SW480 (cell line): Measurements from ENCODE around the gene SSR2.

Experiments
- DNase-seq: peaks from one replicate; pipeline ENCODE4 v3.0.0-alpha.2; 2016; ENCODE audit warnings: low spot score

SSR2 gene

DNA sequence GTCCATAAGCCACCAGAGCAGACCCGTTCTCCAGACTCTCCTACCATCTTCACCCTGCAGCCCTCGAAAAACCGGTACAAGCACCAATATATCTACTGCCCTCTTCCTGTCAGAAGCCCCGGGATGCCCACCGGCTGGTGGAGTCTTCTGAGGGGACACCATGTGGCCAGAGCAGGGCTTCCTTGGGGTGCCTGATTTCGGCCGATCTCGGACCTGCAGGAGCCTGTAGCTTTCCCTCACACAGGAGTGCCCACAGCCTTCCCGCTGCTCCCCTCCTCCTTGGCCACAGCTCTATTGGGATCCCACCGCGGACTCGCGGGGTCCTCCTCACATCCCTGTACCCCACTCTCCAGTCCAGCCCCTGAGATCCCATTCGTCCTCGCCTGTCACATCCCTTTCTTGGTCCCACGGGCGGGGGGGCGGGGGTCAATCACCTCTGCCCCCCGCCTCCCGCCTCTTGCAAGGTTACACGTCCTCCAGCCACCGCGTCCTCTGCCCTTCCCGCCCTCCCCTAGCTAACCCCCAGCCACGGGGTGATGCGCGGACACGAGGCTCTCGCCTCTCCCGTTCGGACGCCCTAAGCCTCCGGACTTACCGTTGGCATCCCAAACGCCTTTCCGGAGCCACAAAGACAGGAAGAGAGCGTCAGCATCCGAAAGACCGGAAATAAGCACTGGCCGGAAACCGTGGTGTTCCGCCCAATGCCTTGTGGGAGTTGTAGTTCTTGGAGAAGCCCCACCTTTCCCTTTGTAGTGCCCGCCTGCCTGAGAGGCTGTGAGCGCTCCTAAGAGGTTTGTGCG is at the start of gene SSR2:
SSR2 (minus strand) TSS at position 659 of the 800 bp plus-strand sequence. CDS start 784 bp downstream, outside the sequence.
- peak; percentile 91 for DNase-seq

DNA sequence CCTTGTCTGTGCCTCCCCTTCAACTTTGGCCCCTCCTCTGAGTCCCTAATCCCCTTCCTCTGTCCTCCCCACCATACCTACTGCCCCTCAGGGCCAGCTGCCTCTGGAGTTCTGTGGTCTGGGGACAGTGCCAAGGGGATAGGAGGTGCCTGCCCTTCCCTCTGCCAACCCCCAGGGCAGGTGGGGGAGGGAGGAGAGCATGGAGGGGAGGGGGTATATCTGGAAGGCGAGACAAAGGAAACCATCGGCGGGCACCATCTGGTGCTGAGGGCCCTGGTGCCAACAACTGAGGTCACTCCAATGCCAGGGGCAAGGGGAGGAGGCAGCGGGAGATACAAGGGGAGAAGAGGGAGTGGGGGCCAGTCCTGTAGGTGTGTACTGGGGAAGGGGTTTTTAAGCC is 49.8 kb upstream of the SSR2 start:
- DNase-seq: no peak

DNA sequence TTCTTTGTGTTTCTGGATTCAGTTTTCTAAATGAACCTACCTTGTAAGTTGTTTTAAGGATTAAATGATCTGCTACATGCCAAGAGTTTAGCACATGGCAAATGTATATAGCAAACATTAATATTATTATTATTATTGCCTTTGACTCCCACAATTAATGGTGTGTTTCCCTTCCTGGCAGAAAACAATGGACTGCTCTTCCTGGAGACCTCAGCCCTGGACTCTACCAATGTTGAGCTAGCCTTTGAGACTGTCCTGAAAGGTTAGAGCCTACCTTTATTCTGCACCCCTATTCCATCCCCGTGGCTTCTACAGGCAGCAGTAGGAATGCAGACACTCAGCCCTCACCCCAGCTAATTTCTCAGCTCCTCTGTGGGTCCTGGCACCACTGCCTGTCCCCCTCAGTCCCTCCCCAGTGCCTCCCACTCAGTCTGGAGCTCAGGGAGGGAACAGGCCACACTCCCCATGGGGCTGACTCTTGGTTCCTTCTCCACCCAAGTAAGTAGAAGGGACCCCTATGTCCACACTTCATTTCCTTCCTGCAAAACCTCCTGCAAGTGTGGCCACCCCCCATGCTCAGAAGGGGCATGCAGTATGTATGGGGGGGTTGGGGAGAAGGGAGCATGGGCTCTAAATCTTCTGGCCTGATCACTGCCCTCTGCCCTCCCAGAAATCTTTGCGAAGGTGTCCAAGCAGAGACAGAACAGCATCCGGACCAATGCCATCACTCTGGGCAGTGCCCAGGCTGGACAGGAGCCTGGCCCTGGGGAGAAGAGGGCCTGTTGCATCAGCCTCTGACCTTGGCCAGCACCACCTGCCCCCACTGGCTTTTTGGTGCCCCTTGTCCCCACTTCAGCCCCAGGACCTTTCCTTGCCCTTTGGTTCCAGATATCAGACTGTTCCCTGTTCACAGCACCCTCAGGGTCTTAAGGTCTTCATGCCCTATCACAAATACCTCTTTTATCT is 49.0 kb upstream of the SSR2 start:
- DNase-seq: no peak

DNA sequence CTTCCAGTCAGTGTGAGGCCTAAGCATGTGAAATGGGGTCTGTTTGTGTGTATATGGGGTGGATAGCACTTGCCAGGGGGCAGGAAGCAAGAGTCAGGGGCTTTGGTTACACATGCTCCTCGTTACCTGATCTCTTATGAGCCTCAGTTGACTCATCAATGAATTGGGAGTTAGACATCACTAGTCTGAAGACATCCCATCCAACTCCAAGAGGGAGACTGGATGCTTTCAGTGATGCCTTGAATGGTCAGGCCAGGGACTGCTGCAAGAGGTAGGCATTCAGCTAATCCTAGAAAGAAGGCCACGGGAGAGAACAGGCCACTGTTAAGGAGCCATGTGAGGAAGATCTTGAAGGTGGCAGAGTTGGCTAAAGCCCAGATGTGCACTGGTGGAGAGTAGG is 46.5 kb upstream of the SSR2 start:
- DNase-seq: no peak

DNA sequence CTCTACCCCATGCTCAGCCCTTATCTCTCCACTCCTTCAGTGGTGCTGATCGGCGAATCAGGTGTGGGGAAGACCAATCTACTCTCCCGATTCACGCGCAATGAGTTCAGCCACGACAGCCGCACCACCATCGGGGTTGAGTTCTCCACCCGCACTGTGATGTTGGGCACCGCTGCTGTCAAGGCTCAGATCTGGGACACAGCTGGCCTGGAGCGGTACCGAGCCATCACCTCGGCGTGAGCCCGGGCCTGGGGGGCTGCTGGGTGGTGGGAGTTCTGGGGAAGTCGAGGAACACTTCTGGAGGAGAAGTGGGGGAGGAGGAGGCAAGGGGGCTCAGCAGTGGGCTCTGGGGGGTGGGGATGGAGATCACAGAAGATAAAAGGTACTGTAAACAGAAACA is 45.1 kb upstream of the SSR2 start:
- no peak for DNase-seq

DNA sequence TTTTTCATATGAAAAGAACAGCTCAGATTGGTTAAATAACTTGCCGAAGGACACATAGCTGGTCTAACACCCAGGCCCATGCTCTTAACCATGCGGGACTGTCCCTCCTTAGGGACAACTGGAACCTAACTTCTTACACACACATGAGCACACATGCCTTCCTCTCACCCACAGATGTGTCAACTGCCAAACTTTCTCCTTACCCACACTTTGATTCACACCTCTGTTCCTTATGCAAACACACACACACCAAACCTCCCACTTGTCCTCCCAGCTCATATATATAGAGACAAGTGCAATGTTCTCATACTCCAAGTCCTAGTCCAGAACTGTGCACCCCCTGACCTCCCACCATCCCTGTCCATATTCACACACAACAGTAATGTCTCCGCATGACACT is 44.5 kb upstream of the SSR2 start:
- DNase-seq: no peak

DNA sequence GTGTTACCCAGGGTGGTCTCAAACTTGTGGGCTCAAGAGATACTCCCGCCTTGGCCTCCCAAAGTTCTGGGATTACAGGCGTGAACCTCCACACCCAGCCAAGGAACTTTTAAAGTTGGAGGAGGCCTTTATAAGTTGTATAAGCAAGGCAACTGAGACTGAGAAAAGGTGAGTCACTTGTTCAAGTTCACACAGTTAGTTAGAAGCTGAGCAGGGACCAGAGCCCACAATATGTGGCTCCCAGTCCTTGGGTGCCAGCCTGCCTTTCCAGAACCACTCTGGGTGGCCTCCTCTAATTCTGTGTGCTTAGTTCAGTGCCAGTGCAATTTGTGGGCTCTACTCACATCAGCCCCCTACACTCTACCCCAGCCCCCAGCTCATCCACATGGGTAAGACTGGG is 43.9 kb upstream of the SSR2 start:
- no peak for DNase-seq

DNA sequence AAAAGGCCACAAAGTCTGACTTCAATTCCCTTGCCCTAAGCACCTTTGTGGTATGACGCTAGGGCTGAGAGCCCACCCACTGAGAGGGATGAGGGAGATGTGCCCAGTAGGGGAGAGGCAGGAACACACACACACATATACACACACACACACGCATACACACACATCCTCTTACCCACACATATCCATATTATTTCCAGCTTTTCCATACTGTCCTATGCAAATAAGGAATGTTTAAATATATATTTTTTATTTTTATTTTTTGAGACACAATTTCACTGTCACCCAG is 43.2 kb upstream of the SSR2 start:
- DNase-seq: no peak

DNA sequence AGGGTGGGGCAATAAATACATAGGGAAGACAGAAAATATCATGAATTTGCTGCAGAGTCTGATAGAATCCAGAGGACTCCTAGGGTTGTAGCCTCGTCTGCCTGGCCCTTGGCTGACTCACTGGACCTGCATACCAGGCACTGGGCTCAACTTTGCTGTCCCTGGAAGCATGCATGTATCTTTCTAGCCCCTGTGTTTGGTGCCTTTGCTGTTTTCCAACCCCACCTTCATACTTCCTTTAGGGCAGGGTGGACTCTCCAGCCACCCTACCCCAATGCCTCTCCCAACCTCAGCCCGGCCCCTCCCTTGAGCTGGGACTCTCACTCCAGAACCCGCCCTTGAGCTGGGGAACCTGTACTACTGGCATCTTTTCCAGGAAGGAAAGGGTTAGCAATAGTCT is 41.4 kb upstream of the SSR2 start:
- no peak for DNase-seq

DNA sequence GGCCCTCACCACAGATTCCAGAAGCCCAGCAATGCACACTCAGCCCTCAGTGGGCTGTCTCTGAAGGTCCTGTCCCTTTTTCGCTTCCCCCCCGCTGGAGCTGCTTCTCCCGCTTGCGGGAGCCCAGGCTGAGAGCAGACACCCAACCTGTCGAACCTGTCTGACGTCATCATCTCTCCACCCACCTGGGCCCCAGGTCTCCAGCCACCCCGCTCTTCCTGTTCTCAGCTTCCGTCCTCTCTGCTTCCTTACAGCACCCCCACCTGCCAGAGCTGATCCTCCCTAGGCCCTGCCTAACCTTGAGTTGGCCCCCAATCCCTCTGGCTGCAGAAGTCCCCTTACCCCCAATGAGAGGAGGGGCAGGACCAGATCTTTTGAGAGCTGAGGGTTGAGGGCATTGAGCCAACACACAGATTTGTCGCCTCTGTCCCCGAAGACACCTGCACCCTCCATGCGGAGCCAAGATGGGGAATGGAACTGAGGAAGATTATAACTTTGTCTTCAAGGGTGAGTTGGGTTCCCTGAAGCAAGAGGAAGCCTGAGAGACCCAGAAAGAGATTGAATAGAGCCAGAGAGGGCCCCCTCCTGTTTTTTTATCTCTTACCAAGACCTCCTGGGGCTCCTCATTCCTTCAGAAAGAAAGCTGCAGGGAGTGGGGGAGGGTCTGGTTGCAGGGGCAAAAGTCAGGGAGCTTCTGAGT is 40.3 kb upstream of the SSR2 start, which contains the start of gene RAB25:
RAB25 (plus strand) TSS at position 224 of the 700 bp plus-strand sequence; CDS start at position 465, 241 bp downstream.
- DNase-seq: no peak

DNA sequence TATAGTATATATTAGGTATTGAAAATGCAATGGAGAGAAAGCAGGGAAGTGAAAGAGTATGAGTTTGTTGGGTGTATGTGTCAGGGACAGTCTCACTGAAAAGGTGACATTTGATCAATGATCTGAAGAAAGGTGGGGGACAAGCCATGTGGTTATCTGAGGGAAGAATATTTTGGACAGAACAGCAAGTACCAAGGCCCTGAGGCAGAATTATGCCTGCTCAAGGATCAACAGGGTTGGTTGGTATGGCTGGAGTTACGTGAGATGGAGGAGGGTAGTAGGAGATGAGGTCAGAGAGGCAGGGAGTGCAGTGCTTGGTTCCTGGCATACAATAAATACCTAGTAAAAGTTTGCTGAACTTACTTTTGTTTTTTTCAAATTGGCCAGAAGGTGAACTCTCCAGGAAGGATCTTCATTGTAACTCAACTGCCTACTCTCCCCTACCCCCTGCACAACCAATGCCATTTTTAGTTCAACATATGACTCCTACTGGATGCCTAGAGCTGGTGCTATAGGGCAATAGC is 35.6 kb upstream of the SSR2 start:
- DNase-seq: no peak

DNA sequence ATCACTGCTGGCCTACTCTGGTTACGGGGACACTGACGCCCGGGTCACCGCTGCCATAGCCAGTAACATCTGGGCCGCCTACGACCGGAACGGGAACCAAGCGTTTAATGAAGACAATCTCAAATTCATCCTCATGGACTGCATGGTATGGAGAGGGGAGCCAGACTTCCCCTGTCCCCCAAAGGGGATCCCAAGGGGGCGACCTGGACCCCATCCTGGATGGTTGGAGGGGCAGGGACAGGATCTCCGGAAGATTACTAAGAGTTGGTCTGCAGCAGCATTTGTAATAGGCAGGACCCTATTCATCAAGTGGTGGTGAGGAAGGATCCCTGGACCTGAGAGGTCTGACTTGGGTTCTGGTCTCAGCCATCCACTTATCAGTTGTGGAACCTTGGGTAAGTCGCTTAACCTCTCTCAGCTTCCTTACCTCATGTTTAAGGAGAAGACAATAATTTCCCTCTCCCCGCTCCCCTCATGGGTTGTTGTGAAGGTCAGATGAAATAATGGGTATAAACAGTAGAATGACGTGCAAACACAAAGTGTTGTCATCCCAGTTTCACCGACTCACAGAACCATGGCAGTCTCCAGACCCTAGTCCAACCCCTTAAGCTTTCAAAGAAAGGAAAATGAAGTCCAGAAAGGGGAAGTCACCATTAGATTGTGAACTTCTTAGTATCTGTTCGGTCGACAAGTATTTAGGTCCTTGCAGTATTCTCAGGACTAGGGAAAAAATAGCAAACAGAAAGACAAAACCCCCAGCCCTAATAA is 34.7 kb upstream of the SSR2 start:
- DNase-seq: no peak

DNA sequence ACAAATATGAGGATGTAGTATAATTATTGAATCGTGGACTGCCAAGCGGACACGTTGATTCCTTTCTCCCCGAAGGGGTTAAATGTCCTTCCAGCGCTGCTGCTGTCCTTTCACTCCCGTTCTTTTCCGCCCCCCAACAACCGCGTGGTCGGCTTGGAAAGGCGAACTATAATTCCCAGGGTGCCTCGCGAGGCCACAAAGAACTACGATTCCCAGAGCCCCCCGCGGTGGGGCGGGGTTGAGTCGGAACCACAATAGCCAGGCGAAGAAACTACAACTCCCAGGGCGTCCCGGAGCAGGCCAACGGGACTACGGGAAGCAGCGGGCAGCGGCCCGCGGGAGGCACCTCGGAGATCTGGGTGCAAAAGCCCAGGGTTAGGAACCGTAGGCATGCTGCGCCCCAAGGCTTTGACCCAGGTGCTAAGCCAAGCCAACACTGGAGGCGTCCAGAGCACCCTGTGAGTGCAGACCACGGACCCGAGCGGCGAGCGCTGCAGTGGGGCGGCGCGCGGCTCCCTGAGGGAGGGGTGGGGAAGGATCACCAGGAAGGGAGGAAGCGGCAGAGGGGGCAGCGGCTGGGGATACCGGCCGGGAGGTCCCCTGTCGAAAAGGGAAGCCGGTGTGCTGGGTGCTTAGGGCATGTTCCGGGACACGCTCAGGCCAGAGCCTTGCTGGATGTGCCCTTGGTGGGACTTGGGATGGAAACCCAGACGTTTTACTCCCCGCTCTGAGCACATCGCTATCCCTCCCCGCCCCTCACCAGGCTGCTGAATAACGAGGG is 33.9 kb upstream of the SSR2 start, which contains the start of gene LAMTOR2:
LAMTOR2 (plus strand) TSS at position 283 of the 781 bp plus-strand sequence; CDS start at position 391, 108 bp downstream.
- peak; percentile 96 for DNase-seq

DNA sequence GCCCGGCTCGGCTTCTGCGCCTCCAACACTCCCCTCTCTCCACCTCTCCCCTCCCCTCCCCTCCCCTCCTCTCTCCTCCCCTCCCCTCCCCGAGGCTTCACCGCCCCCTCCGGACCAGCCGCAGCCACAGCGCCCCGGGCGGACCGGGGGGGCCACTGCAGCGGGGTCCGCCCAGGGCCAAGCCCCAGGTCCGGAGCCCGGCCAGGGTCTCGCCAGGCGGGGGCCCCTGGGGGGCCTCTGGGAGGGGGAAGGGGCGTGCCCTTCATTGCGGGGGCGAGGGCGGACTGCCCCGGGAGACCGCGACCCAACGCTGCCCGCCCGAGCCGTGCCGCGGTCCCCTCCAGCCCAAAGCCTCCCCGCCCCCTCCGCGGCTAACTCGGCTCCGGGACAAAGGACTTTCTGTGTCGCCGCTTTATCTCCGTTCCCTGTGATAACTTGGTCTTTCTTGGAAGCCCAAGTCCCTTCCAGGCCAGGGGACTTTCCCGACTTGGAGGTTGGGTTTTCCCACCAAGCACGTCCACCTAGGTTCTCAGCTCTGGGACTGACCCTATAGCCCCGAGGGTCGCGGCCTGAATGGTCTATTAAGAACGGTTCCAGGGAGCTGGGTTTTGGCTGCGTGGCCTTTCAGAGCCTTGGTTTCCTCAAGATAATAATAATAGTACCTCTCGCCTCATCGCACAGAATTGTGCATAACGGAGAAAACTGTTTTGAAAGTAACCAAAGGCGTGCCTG is 33.2 kb upstream of the SSR2 start, which contains the start of gene UBQLN4:
UBQLN4 (minus strand) TSS at position 31 of the 732 bp plus-strand sequence. CDS start 97 bp downstream, outside the sequence.
- DNase-seq: peak; percentile 82

DNA sequence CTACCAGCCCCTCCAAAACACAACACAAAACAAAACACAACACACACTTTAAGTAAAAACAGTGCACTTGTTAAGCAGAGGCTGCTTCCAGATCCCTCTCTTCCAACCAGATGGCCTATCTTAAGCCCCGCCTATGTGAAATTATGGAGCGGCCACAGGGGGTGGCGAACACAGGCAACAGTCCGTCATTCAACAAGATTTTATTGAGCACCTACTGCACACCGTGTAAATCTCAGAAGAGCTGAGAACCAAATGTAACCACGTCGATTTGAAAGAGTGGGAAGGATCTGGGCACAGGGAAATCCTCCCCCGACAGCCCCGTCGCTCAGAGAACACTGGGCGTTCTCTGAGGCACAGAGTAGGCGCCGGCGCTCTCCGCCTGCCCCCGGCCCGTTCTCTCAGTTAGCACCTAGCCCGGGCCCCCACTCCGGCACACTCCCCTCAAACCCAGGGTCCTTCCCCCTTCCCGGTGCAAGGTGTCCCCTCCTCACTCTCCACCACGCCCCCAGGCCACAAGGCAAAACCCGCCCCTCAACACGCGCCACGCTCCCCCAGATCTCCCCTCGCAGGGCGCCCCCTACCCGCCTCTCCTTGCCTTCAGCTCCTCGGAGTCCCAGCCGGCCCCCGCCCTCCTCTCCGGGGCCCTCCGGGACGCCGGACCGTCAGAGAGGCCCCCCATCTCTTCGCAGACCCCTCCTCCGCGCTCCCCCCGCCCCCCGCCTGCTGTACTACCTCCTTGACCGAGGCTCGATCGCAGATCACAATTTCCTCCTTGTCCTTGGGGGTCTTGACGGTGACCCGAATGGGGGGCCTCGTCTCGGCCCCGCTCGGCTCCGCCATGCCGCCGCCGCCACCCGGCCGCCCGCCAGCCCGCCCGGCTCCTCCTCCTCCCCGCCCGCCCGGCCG is 32.4 kb upstream of the SSR2 start:
- DNase-seq: peak; percentile 59

DNA sequence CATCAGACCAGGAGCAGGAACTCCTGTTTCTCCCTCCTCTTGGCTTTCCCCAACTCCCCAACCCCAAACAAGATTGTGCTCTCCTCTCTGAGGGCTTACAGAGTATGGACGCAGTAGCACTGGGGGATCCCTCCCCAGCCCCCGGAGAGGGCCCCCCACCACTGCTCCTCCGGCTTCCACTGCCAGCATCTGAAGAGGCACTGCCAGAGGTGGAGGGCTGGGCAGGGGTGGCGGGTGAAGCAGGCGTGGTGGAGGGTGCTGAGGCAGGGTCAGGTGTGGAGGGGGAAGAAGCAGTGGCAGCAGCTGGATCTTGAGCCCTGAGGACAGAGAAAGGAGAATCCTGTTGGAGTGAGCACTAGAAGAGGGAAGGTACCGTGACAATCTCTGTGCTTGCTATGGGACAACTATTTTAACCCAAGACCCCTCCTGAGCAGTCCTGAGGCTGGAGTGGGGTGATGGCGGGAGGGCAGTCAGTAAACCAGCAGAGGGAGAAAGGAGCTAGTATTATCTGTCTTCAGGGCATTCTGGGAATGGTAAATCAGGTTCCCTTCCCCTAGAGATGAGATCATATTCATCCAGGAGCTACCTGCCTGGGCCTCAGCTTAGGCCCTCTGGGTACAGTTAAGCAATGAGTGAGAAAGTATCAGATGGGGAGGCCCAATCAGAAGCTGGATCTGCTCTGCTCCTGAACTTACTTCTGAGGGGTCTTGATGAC is 30.4 kb upstream of the SSR2 start:
- no peak for DNase-seq

DNA sequence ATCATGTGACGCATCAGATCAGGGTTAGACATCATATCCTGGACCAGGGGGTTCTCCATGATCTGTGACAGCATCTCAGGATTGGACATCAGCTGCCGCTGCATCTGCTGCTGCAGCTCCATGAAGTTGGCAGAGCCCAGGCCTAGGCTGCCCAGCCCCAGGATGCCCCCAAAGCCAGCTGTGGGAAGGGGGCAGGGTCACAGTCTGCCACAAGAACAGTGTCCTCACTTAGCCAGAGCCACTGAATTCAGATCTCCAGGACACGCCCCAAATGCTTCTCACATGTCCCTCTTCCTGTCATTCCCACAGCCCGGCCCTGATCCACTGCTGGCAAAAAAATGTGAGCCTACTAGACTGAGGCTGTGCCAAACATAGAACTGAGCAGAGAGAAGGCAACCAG is 29.6 kb upstream of the SSR2 start:
- no peak for DNase-seq
